Tibial artery (tissue), 4 donors: Measurements from ENCODE around the gene C19orf33.

Experiments used
- DNase-seq, 2 donors: peaks; one replicate each; pipeline ENCODE4 v3.0.0-alpha.2; 2019
- H3K27ac ChIP-seq, 2 donors: fragments of 200-600 bp; sonication (generic) in 1 of 2; 1 replicate in 1 of 2; 2 replicates in 1 of 2; pipeline ENCODE4 v1.5.1; 2018 to 2019; ENCODE audit warnings: mild to moderate bottlenecking in 1 of 2
- H3K27me3 ChIP-seq, 2 donors: fragments of 200-600 bp; sonication (generic) in 1 of 2; one replicate each; pipeline versions ENCODE4 v1.5.1 to v1.6.0; 2016 to 2019
- H3K36me3 ChIP-seq, 3 donors: fragments of 200-600 bp; sonication (generic) in 2 of 3; one replicate each; pipeline ENCODE4 v1.5.1; 2016 to 2019; ENCODE audit warnings: mild to moderate bottlenecking in 2 of 3
- H3K4me1 ChIP-seq, 4 donors: fragments of 200-600 bp; sonication (generic) in 2 of 4; 1 replicate in 3 of 4; 2 replicates in 1 of 4; pipeline ENCODE4 v1.5.1; 2016 to 2019
- H3K4me3 ChIP-seq, 2 donors: fragments of 200-600 bp; sonication (generic) in 1 of 2; 1 replicate in 1 of 2; 2 replicates in 1 of 2; pipeline ENCODE4 v1.5.1; 2018 to 2019; ENCODE audit warnings: mild to moderate bottlenecking in 2 of 2
- H3K9me3 ChIP-seq, 3 donors: fragments of 200-600 bp; sonication (generic) in 1 of 3; one replicate each; pipeline ENCODE4 v1.5.1; 2016 to 2019
- intact Hi-C: fragments of 100-400 bp; cut with DNase I; formaldehyde crosslinking; loops from one replicate; pipeline ENCODE4 v1.15.0; 2023; ENCODE audit warnings: low total_unique reads
- TF ChIP-seq, protein P1 (sequence below), 2 experiments: fragments of 200-600 bp in 1 of 2; fragments of 450-650 bp in 1 of 2; IDR thresholded peaks; one replicate each; pipeline ENCODE4 v1.5.1; 2017 to 2019; ENCODE audit warnings: antibody characterized with exemption in 2 of 2, mild to moderate bottlenecking in 1 of 2, moderate library complexity in 1 of 2

C19orf33 gene

DNA sequence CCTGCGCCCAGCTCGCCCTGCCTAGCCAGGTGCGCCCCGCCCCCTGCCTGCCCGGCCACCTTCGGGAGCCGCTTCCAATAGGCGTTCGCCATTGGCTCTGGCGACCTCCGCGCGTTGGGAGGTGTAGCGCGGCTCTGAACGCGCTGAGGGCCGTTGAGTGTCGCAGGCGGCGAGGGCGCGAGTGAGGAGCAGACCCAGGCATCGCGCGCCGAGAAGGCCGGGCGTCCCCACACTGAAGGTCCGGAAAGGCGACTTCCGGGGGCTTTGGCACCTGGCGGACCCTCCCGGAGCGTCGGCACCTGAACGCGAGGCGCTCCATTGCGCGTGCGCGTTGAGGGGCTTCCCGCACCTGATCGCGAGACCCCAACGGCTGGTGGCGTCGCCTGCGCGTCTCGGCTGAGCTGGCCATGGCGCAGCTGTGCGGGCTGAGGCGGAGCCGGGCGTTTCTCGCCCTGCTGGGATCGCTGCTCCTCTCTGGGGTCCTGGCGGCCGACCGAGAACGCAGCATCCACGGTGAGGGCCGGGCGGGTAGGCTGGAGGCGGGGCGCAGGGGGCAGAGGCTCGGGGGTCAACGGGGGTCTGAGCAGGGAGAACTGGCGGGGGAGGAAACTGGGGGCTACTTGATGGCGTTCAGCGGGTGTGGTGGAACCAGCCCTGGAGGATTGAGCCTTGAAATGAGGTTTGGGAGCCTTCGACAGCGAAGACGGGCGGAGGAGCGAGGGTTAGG, 39.4 kb upstream of the C19orf33 start, which contains the start of gene SPINT2:
Gene SPINT2, plus strand, starts transcription at position 88 of the 727 bp plus-strand sequence. Its CDS starts 320 bp downstream, at position 408.
- H3K9me3 ChIP-seq = no peaks in the 10 kb centered on the region
- no peaks in the 10 kb centered on the region for H3K27me3 ChIP-seq
- H3K36me3 ChIP-seq = no peaks in the 10 kb centered on the region
- TF ChIP-seq, protein P1, sequence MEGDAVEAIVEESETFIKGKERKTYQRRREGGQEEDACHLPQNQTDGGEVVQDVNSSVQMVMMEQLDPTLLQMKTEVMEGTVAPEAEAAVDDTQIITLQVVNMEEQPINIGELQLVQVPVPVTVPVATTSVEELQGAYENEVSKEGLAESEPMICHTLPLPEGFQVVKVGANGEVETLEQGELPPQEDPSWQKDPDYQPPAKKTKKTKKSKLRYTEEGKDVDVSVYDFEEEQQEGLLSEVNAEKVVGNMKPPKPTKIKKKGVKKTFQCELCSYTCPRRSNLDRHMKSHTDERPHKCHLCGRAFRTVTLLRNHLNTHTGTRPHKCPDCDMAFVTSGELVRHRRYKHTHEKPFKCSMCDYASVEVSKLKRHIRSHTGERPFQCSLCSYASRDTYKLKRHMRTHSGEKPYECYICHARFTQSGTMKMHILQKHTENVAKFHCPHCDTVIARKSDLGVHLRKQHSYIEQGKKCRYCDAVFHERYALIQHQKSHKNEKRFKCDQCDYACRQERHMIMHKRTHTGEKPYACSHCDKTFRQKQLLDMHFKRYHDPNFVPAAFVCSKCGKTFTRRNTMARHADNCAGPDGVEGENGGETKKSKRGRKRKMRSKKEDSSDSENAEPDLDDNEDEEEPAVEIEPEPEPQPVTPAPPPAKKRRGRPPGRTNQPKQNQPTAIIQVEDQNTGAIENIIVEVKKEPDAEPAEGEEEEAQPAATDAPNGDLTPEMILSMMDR (IDR thresholded peaks at IDR 0.05) = no peak
- peaks cover 4 to 33% (median 21%) of the 10 kb centered on the region in 4 donors for H3K4me1 ChIP-seq
- DNase-seq = no peak
- peak within 1 kb of the TSS; percentile 54 to 62 for H3K4me3 ChIP-seq
- H3K27ac ChIP-seq = peak within 1 kb of the TSS; percentile 81
- intact Hi-C loops = loop anchor here (10.0 kb wide), 1 partner anchor 50 kb away; the partner anchor contains the start of genes KCNK6 and YIF1B

DNA sequence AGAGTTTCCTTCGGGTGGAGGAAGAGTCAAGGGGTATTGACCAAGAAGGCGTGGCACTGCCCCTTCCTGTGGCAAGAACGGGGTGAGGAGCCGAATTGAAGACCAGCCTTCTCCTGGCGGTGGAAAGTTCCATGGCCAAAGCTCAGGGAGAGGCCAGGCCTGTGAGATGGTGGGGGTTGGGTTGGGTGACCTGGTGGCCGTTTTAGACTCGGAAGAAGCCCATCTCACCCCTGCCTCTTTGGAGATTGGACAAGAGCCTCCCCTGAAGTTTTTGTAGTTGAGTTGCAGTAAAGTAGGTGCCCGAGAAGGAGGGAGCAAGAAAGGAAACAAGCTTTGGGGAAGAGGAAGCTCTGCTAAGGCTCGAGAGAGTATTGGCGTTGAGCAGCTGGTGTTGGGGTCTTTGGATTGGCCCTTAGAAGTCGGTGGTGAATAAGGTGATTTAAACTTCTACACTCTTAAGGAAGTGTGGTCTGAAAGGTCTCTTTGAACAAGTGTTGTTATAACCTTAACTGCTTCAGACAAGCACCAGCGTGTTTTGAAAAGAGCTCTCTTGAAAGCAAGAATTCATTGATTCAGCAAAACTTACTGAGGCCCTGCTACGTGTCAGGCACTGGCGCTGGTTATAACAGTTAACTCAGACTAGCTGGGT, 38.7 kb upstream of the C19orf33 start:
- intact Hi-C loops = loop anchor here (10.0 kb wide), 1 partner anchor 49 kb away; the partner anchor contains the start of genes KCNK6 and YIF1B
- H3K4me1 ChIP-seq = peaks cover 4 to 38% (median 21%) of the 10 kb centered on the region in 4 donors
- H3K4me3 ChIP-seq = peak overlapping the region; percentile 54 to 62
- no peaks in the 10 kb centered on the region for H3K9me3 ChIP-seq
- no peaks in the 10 kb centered on the region for H3K27me3 ChIP-seq
- H3K36me3 ChIP-seq = no peaks in the 10 kb centered on the region
- TF ChIP-seq, protein P1 (IDR thresholded peaks at IDR 0.05) = no peak
- DNase-seq = no peak
- H3K27ac ChIP-seq = peak overlapping the region; percentile 81

DNA sequence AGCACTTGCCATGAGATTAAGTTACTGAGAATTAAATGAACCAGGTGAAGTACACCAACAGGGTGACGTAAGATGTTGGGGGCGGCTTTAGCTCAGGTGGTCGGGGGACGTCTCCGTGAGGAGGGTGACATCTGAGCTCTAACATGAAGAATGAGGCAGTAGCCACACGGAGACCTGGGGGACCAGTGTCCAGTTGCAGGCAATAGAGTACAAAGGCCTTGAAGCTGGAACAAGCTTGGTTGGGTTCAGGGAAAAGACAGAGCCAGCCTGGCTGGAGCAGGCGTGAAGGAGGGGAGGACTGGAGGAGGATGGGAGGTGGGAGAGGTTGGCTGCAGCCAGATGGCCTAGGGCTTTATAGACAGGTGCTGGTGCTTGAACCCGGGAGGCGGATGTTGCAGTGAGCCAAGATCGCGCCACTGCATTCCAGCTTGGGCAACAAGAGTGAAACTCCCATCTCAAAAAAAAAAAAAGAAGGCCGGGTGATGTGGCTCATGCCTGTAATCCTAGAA, 38.1 kb upstream of the C19orf33 start:
- H3K27me3 ChIP-seq = no peaks in the 10 kb centered on the region
- H3K27ac ChIP-seq = peak overlapping the region; percentile 81
- DNase-seq = no peak
- H3K4me1 ChIP-seq = peaks cover 4 to 38% (median 21%) of the 10 kb centered on the region in 4 donors
- TF ChIP-seq, protein P1 (IDR thresholded peaks at IDR 0.05) = no peak
- peak overlapping the region in 1 of 2 donors; percentile 62 for H3K4me3 ChIP-seq
- no peaks in the 10 kb centered on the region for H3K36me3 ChIP-seq
- no peaks in the 10 kb centered on the region for H3K9me3 ChIP-seq
- intact Hi-C loops = loop anchor here (10.0 kb wide), 1 partner anchor 49 kb away; the partner anchor contains the start of genes KCNK6 and YIF1B

DNA sequence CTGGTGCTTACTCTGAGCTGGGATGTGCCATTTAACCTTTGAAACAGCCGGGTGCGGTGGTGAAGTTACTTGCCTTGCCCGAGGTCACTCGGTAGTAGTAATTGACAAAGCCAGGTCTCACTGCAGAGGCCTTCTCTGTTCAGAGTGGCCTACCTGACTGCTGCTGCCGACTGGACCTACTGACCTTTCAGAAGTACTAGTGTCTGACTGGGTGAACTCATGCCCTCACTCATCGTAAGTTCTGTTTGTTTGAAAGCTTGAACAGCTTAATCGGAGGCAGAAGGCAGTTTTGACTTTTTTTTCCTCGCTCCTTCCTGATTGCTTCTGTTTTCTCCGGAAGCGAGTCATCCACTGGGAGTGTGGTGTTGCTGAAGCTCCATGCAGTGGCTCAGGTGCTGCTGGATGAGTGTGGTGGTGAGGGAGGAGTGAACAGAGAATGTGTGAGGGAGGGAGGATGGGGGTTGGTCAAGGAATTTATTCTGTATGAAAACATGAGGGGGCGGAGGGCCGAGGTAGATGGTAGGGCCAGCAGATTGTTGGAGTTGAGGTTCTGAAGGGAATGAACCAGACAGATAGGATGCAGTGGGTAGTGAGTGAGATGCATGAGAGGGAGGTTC, 37.0 kb upstream of the C19orf33 start:
- Histone ChIP-seq H3K4me1 (peaks cover 4 to 38% (median 21%) of the 10 kb centered on the region in 4 donors), H3K4me3 (no peak overlapping the region)

More for the DNA sequence above, 37.0 kb upstream of the C19orf33 start:
- Histone ChIP-seq H3K27ac (peak overlapping the region; percentile 28 to 49), H3K27me3 (no peaks in the 10 kb centered on the region), H3K36me3 (no peaks in the 10 kb centered on the region), H3K9me3 (no peaks in the 10 kb centered on the region)
- no peak for DNase-seq
- intact Hi-C loops = loop anchor here (10.0 kb wide), 1 partner anchor 48 kb away; the partner anchor contains the start of genes KCNK6 and YIF1B
- TF ChIP-seq, protein P1 (IDR thresholded peaks at IDR 0.05) = no peak
